Heart left ventricle (tissue), 13 donors: ENCODE data around the gene TSPYL1.

Source experiments
- CTCF ChIP-seq, 12 donors: fragments of 200-600 bp; sonication (generic) in 4 of 12; IDR thresholded peaks; one replicate each; pipeline versions ENCODE4 v1.5.0 to v1.8.0; 2018 to 2022; ENCODE audit warnings: antibody characterized with exemption in 12 of 12, mild to moderate bottlenecking in 5 of 12
- POLR2A ChIP-seq, 2 donors: fragments of 450-650 bp; IDR thresholded peaks; one replicate each; pipeline ENCODE4 v1.6.1; 2017; ENCODE audit warnings: antibody characterized with exemption in 2 of 2, mild to moderate bottlenecking in 2 of 2, moderate library complexity in 2 of 2
- donor health status: ischemic (EF 13 %, LVEDD 7.1; RV severe dilation, severe dysfunction).
- donor health status: DM: no; HTN: yes; CAD: no.
- donor health status: DM: no; HTN: no; CAD: no.
- donor health status: ischemic (EF 25% LVEDD 6.9; RV normal size, moderate dysfunction).
- donor health status: ischemic (EF 25% LVEDD 5.7; RV mildly dilated, moderate dysfunction).
- donor health status: ischemic (EF 35%, LVEDD 5.7; RV mildly dilated, moderate dysfunction).
- donor health status: nonischemic (EF 11% LVEDD 7.7; RV severe dilation, severe dysfunction).
- donor health status: DM: yes; HTN: yes; CAD: no.
- donor health status: PGD.
- donor health status: ischemic (EF 29% LVEDD 5.4; RV normal size, mild dysfunction).
- donor health status: nonischemic (EF 23%, LVEDD 6.1; RV moderate dilation, normal function).

GRCh38 chr6:116271149-116271708 lies 8.5 kb downstream of the TSPYL1 start:
- no peak for TF ChIP-seq POLR2A (IDR thresholded peaks at IDR 0.05)
- no peak for TF ChIP-seq CTCF (IDR thresholded peaks at IDR 0.05)
